Suprapubic skin (tissue), 3 donors: ENCODE data around the gene BICC1.

Experiments
- POLR2A ChIP-seq, 2 donors: fragments of 450-650 bp; IDR thresholded peaks; one replicate each; pipeline ENCODE4 v1.6.1; 2017; ENCODE audit warnings: antibody characterized with exemption in 2 of 2, mild to moderate bottlenecking in 2 of 2, moderate library complexity in 2 of 2
- TF ChIP-seq, protein P1 (sequence below), 2 donors: fragments of 200-600 bp in 1 of 2; fragments of 450-650 bp in 1 of 2; sonication (generic) in 1 of 2; IDR thresholded peaks; one replicate each; pipeline ENCODE4 v1.5.1; 2016 to 2019; ENCODE audit warnings: antibody characterized with exemption in 2 of 2, mild to moderate bottlenecking in 1 of 2, moderate library complexity in 1 of 2

DNA sequence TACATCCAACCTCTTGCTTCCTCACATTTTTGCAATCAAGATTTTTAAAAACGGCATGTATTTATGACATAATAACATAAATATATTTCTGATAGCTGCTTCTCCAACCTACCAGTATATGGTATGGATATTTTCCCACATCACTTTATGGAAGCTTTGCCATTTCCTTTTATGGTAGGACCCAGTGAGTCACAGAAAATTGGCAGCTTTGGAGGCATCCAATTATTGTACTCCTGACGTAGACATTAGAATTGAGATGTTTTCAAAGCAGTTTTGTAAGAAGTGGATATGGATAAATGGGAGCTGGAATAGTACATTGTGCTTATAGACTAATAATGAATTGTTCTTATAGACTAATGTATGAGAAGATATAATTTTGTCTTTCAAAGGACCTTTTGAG is 23.8 kb upstream of the BICC1 start:
- TF ChIP-seq, protein P1, sequence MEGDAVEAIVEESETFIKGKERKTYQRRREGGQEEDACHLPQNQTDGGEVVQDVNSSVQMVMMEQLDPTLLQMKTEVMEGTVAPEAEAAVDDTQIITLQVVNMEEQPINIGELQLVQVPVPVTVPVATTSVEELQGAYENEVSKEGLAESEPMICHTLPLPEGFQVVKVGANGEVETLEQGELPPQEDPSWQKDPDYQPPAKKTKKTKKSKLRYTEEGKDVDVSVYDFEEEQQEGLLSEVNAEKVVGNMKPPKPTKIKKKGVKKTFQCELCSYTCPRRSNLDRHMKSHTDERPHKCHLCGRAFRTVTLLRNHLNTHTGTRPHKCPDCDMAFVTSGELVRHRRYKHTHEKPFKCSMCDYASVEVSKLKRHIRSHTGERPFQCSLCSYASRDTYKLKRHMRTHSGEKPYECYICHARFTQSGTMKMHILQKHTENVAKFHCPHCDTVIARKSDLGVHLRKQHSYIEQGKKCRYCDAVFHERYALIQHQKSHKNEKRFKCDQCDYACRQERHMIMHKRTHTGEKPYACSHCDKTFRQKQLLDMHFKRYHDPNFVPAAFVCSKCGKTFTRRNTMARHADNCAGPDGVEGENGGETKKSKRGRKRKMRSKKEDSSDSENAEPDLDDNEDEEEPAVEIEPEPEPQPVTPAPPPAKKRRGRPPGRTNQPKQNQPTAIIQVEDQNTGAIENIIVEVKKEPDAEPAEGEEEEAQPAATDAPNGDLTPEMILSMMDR (IDR thresholded peaks at IDR 0.05), result no peak
- no peak for TF ChIP-seq POLR2A (IDR thresholded peaks at IDR 0.05)
